Hematopoietic multipotent progenitor cell treated with erythropoietin and hydrocortisone succinate and interleukin-3 and kit ligand, for 4 days (in vitro differentiated cells): ENCODE measurements around the gene ESRRG.

Experiments
- DNase-seq: peaks from one replicate; pipeline ENCODE4 v3.0.0-alpha.2; 2015

The ESRRG gene

GRCh38 chr1:216702170-216702569, 21.1 kb downstream of the ESRRG start:
- no peak for DNase-seq

- no peak for DNase-seq
These were observed 22.4 kb downstream of the ESRRG start for GRCh38 chr1:216700779-216701178.

- DNase-seq = no peak
These were observed 31.5 kb downstream of the ESRRG start for GRCh38 chr1:216691710-216692109.

- DNase-seq = no peak
These were observed 32.6 kb downstream of the ESRRG start for GRCh38 chr1:216690603-216691002.

GRCh38 chr1:216688127-216688657, 35.0 kb downstream of the ESRRG start:
- no peak for DNase-seq

- DNase-seq = no peak
These were observed 36.1 kb downstream of the ESRRG start for GRCh38 chr1:216686860-216687766.

- DNase-seq = no peak
These were observed 40.5 kb downstream of the ESRRG start for GRCh38 chr1:216682752-216683151.

GRCh38 chr1:216679108-216679507, 44.1 kb downstream of the ESRRG start:
- no peak for DNase-seq

- peak; percentile 3 for DNase-seq
These were observed 52.9 kb downstream of the ESRRG start for GRCh38 chr1:216670118-216670883.

- no peak for DNase-seq
These were observed 56.8 kb downstream of the ESRRG start for GRCh38 chr1:216666441-216666840.

- DNase-seq = no peak
These were observed 57.4 kb downstream of the ESRRG start for GRCh38 chr1:216665856-216666255.

- peak; percentile 42 for DNase-seq
These were observed 57.8 kb downstream of the ESRRG start for GRCh38 chr1:216665406-216665805.

GRCh38 chr1:216662681-216663080, 60.5 kb downstream of the ESRRG start:
- DNase-seq = no peak

GRCh38 chr1:216660561-216660960, 62.7 kb downstream of the ESRRG start:
- no peak for DNase-seq

- DNase-seq = no peak
These were observed 70.2 kb downstream of the ESRRG start for GRCh38 chr1:216653001-216653400.

- no peak for DNase-seq
These were observed 71.3 kb downstream of the ESRRG start for GRCh38 chr1:216651826-216652418.

GRCh38 chr1:216643176-216643575, 80.1 kb downstream of the ESRRG start:
- no peak for DNase-seq

- DNase-seq = no peak
These were observed 81.4 kb downstream of the ESRRG start for GRCh38 chr1:216641669-216642460.

GRCh38 chr1:216640100-216640499, 83.1 kb downstream of the ESRRG start:
- no peak for DNase-seq

GRCh38 chr1:216632980-216633379, 90.2 kb downstream of the ESRRG start:
- DNase-seq = no peak

GRCh38 chr1:216630532-216630931, 92.7 kb downstream of the ESRRG start:
- DNase-seq = no peak

GRCh38 chr1:216627252-216627651, 96.0 kb downstream of the ESRRG start:
- peak; percentile 5 for DNase-seq
